Prostate gland (tissue), 2 donors: ENCODE results near the gene AUTS2. TPM values are rescaled to one million over a fixed set of nuclear protein-coding genes. Genes with fewer than 3 reads are reported as not detected.

Experiments used
- DNase-seq: peaks from one replicate; pipeline ENCODE4 v3.0.0-alpha.2; 2019; ENCODE audit warnings: low spot score
- H3K27ac ChIP-seq, 2 donors: fragments of 200-600 bp; sonication (generic); 2 replicates each; pipeline ENCODE4 v1.5.1; 2017 to 2019
- H3K27me3 ChIP-seq: fragments of 200-600 bp; sonication (generic); replicated peaks from 2 replicates; pipeline ENCODE4 v1.5.1; 2019; ENCODE audit not compliant: insufficient read depth
- H3K36me3 ChIP-seq, 2 donors: fragments of 200-600 bp; sonication (generic); 1 replicate in 1 of 2; 2 replicates in 1 of 2; pipeline versions ENCODE4 v1.5.1 to v1.8.1; 2017 to 2019
- H3K4me1 ChIP-seq: fragments of 200-600 bp; sonication (generic); replicated peaks from 2 replicates; pipeline ENCODE4 v1.5.1; 2019
- H3K4me3 ChIP-seq, 2 donors: fragments of 200-600 bp; sonication (generic); 2 replicates each; pipeline ENCODE4 v1.5.1; 2017 to 2019
- H3K9me3 ChIP-seq: fragments of 200-600 bp; sonication (generic); 2 replicates; pipeline ENCODE4 v1.5.1; 2017
- CTCF ChIP-seq, 4 experiments: fragments of 200-600 bp in 2 of 4; fragments of 450-650 bp in 2 of 4; sonication (generic) in 2 of 4; IDR thresholded peaks; 1 replicate in 3 of 4; 2 replicates in 1 of 4; pipeline ENCODE4 v1.5.1; 2016 to 2019; ENCODE audit warnings: antibody characterized with exemption in 4 of 4, mild to moderate bottlenecking in 2 of 4, moderate library complexity in 2 of 4
- POLR2A ChIP-seq: fragments of 450-650 bp; IDR thresholded peaks from one replicate; pipeline ENCODE4 v1.6.1; 2016; ENCODE audit warnings: antibody characterized with exemption, mild to moderate bottlenecking
- POLR2AphosphoS5 ChIP-seq: sonication (generic); formaldehyde crosslinking; IDR thresholded peaks from one replicate; pipeline ENCODE4 v1.6.1; 2017; ENCODE audit warnings: antibody characterized with exemption
- WGBS: methylation state at CpG from one replicate; pipeline ENCODE4 v1.1.5; 2018; 5-methylcytosine and 5-hydroxymethylcytosine counted together
- intact Hi-C: fragments of 100-400 bp; cut with DNase I; formaldehyde crosslinking; loops from one replicate; pipeline ENCODE4 v1.14.2; 2022
- total RNA-seq, 2 donors: library from RNA; depleted of rRNA; stranded (reverse); fragments of >200 nt; gene quantifications; one replicate each; pipeline ENCODE4 v1.1.0, GENCODE V29; 2016

Gene AUTS2
- total RNA-seq, 2 donors from 2014 or later, result 25.0 to 55.2 TPM

- DNase-seq, result no peak
- TF ChIP-seq CTCF (IDR thresholded peaks at IDR 0.05), result no peak
- no peak for TF ChIP-seq POLR2A
- no peak for TF ChIP-seq POLR2AphosphoS5
- no peak overlapping the region for H3K27ac ChIP-seq
- intact Hi-C loops, result no loop called here
- H3K4me1 ChIP-seq, result no peaks in the 10 kb centered on the region
- no peaks in the 10 kb centered on the region for H3K36me3 ChIP-seq
- no peaks in the 10 kb centered on the region for H3K9me3 ChIP-seq
- WGBS, result 53% methylated on average over 4 of the region's 4 CpGs
- no peak overlapping the region for H3K4me3 ChIP-seq
- H3K27me3 ChIP-seq, result no peaks in the 10 kb centered on the region
These were observed 971.1 kb downstream of the AUTS2 start for GRCh38 chr7:70569335-70569819.

GRCh38 chr7:70570029-70570428 is 971.8 kb downstream of the AUTS2 start:
- H3K27me3 ChIP-seq, result no peaks in the 10 kb centered on the region
- TF ChIP-seq POLR2AphosphoS5, result no peak
- 93% methylated on average over 4 of the region's 4 CpGs for WGBS
- H3K4me1 ChIP-seq, result no peaks in the 10 kb centered on the region
- no peak overlapping the region for H3K27ac ChIP-seq
- H3K4me3 ChIP-seq, result no peak overlapping the region
- intact Hi-C loops, result no loop called here
- H3K9me3 ChIP-seq, result no peaks in the 10 kb centered on the region
- no peak for DNase-seq
- no peaks in the 10 kb centered on the region for H3K36me3 ChIP-seq

- H3K4me1 ChIP-seq, result no peaks in the 10 kb centered on the region
- no peaks in the 10 kb centered on the region for H3K27me3 ChIP-seq
- DNase-seq, result no peak
- intact Hi-C loops, result no loop called here
- no peak overlapping the region for H3K4me3 ChIP-seq
- 60% methylated on average over 3 of the region's 3 CpGs for WGBS
- no peak for TF ChIP-seq POLR2AphosphoS5
- TF ChIP-seq CTCF (IDR thresholded peaks at IDR 0.05), result no peak
- no peak for TF ChIP-seq POLR2A
- H3K27ac ChIP-seq, result no peak overlapping the region
- H3K9me3 ChIP-seq, result no peaks in the 10 kb centered on the region
- H3K36me3 ChIP-seq, result no peaks in the 10 kb centered on the region
These were observed 972.7 kb downstream of the AUTS2 start for GRCh38 chr7:70570961-70571360.

- Histone ChIP-seq H3K27me3 (no peaks in the 10 kb centered on the region), H3K9me3 (no peaks in the 10 kb centered on the region), H3K4me3 (no peak overlapping the region), H3K27ac (no peak overlapping the region), H3K36me3 (no peaks in the 10 kb centered on the region), H3K4me1 (no peaks in the 10 kb centered on the region)
- no peak for DNase-seq
- TF ChIP-seq CTCF (IDR thresholded peaks at IDR 0.05) (no peak), POLR2A (no peak), POLR2AphosphoS5 (no peak)
- 74% methylated on average over 5 of the region's 5 CpGs for WGBS
- intact Hi-C loops, result no loop called here
These were observed 973.2 kb downstream of the AUTS2 start for GRCh38 chr7:70571403-70571934.

- TF ChIP-seq POLR2AphosphoS5 (no peak), CTCF (IDR thresholded peaks at IDR 0.05) (no peak), POLR2A (no peak)
- intact Hi-C loops, result no loop called here
- Histone ChIP-seq H3K4me3 (no peak overlapping the region), H3K27me3 (no peaks in the 10 kb centered on the region), H3K4me1 (no peaks in the 10 kb centered on the region), H3K9me3 (no peaks in the 10 kb centered on the region), H3K27ac (no peak overlapping the region), H3K36me3 (no peaks in the 10 kb centered on the region)
- WGBS, result 82% methylated on average over 10 of the region's 10 CpGs
- no peak for DNase-seq
These were observed 973.7 kb downstream of the AUTS2 start for GRCh38 chr7:70571961-70572360.
